C4-2B (cell line): ENCODE data around the gene OR6N2.

Source experiments
- H3K27ac ChIP-seq: fragments of 450-650 bp; 2 replicates; pipeline ENCODE4 v1.5.1; 2017
- ZFX ChIP-seq: fragments of 450-650 bp; IDR thresholded peaks from 2 replicates; pipeline ENCODE4 v1.6.1; 2017
- TF ChIP-seq, protein P1 (sequence below): fragments of 450-650 bp; conservative IDR thresholded peaks from 2 replicates; pipeline ENCODE4 v1.5.1; 2017; ENCODE audit warnings: mild to moderate bottlenecking

OR6N2 gene

DNA sequence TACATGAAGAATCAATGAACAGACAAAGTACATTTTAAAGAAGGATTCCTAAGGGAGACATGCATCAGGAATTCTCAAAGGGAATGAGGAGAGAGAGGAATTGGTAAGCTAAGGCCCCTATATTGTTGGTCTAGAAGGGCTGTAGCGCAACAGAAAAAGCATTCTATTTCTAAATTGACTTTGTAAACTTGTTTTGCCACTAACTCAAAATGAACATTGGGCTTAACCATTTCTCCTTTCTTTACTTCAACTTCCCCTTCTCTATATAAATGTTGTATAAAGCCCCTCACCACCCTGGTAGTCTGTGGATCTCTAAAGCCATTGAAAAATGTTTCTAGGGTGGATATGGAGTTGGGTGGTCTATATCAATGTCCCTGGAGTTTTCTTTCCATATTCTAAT is 20.4 kb upstream of the OR6N2 start:
- TF ChIP-seq, protein P1, sequence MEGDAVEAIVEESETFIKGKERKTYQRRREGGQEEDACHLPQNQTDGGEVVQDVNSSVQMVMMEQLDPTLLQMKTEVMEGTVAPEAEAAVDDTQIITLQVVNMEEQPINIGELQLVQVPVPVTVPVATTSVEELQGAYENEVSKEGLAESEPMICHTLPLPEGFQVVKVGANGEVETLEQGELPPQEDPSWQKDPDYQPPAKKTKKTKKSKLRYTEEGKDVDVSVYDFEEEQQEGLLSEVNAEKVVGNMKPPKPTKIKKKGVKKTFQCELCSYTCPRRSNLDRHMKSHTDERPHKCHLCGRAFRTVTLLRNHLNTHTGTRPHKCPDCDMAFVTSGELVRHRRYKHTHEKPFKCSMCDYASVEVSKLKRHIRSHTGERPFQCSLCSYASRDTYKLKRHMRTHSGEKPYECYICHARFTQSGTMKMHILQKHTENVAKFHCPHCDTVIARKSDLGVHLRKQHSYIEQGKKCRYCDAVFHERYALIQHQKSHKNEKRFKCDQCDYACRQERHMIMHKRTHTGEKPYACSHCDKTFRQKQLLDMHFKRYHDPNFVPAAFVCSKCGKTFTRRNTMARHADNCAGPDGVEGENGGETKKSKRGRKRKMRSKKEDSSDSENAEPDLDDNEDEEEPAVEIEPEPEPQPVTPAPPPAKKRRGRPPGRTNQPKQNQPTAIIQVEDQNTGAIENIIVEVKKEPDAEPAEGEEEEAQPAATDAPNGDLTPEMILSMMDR: no peak
- no peak for TF ChIP-seq ZFX
- H3K27ac ChIP-seq: no peak overlapping the region

DNA sequence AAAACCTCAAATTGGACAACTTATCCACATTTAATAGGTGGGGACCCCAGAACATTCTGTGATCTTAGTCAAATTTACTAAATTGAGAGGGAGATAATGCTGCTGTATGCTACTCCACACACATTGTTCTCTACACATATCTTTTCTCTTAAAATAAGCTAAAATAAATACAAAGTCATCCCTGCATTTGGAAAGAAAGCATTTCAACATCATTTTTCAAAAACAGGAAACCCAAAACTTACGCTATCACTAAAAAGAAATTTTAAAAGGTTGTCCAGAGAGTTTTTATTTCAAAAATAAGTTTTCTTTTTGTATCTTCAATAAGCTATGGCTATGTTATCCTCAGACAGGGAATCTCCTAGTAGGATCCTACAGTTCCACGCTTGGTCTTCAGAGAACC is 19.5 kb upstream of the OR6N2 start:
- no peak overlapping the region for H3K27ac ChIP-seq
- TF ChIP-seq ZFX: no peak
- TF ChIP-seq, protein P1: no peak

DNA sequence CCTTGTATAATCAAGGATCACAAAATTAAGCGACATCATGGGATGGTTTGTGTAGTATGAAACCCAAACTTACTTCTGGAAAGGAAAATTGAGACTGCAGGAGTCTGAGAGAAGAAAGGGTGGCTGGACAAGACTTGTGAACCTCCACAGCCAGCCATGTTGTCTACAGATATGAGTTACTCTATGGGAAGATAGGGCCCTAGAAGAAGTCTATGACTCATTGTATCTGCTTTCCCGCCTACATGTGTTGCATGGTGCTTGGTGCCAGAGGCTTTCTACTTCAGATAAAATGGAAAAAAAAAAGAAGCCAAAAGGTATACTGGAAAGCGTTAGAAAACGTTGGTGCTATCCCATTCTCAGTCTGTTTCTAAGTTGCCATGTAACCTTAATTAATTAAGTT is 18.7 kb upstream of the OR6N2 start:
- H3K27ac ChIP-seq: no peak overlapping the region
- TF ChIP-seq ZFX: no peak

DNA sequence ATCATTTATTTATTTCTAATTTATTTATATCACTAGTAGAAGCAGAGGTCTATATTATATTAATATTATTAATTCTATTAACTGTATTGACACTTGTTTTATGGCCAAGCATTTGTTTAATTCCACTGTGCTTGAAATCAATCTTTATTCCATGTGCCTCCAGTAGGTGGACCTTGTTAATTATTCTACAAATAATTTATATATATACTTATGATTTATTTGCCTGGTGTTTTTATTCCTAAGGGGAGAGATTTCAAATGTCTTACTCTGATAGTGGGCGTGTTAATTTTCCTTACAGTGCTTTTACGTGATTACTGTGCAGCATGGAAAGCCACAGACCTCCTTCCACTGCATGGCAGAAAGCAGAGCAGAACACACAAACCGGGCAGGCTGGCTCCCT is 17.5 kb upstream of the OR6N2 start:
- TF ChIP-seq ZFX: no peak
- TF ChIP-seq, protein P1: peak; percentile 30

DNA sequence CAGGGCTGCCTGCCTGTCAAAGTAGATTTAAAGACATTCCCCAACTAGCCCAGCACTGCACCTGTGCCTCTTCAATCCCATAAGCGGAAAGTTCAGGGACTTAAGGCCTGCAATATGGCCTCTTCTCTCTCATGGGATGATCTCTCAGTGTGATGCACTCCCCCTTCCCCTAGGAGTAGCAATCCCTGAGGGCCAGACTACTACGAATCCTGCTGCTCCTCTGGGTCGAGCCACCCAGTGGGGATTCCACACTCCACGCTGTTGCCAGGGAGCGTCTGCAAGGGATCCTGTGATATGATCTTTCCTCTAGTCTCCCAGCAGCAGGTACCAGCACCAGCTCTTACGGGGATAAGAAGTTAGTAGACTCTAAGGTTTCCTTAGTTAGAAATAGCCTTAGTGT is 13.2 kb upstream of the OR6N2 start:
- TF ChIP-seq ZFX: no peak
- TF ChIP-seq, protein P1: no peak
- H3K27ac ChIP-seq: no peak overlapping the region

More for the DNA sequence above, 17.5 kb upstream of the OR6N2 start:
- H3K27ac ChIP-seq: no peak overlapping the region

DNA sequence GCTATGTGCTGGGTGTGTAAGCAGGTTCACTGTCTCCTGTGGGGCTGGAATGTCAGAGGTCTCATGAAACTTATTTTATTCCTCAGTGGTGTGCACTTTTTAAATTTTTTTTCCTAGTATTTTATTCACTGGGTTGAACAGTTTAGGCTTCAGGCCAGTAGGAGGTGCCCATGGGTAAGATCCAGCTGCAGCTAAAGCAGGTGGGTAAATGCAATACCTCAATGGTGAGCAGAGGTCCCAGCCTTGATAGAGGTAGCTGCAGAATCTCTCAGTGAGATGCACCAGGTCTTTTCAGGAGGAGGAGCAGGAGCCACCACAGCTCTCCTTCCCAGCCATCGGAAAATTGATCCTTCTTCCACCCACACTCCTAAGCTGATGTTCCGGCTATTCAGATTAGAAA is 12.6 kb upstream of the OR6N2 start:
- no peak overlapping the region for H3K27ac ChIP-seq
- TF ChIP-seq, protein P1: peak; percentile 44
- TF ChIP-seq ZFX: no peak

DNA sequence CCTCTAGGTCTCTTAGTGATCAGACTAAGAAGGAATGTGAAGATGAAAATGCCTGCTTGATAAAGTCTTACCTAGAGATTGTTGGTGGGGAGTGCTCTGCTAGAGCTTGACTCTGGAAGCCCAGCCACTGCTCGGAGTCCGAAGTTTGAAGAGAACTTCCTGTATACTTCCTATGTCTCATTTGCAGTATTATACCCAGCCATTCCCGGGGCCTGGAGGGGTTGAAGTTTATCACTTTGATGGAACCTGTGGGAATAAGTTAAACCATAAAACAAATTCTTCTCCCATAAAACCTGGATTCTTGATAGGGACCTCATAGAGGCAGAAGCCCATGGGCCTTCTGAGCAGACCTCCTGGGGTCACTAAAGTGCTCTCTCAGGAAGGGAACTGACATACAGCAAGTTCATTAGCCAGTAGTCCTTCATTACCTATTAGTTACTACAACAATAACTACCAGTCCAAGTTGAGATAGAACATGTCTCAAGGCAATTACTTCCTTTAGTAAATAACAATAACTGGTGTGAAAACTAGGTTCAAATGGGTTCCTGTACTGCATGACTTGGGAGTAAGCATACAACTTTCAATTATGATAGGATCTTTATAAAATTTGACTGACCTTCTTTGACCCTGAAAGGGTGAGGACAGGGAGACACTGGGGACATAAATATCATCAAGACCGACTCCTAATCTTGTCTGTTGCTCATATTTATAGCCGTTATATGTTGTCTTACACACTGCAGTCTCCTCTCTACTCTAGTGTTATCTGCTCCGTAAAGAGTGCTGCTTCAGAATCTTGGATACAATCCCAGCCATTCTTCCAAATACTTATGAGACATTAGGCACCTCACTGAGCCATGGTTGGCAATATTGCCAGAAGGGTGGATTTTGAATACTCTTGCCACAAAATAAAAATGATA is 8.8 kb downstream of the OR6N2 start, which contains the start of gene OR6N1:
OR6N1 (minus strand) TSS at position 246 of the 917 bp plus-strand sequence. CDS start 5,513 bp downstream, outside the sequence.
- H3K27ac ChIP-seq: no peak within 1 kb of the TSS
- TF ChIP-seq, protein P1: no peak
- no peak for TF ChIP-seq ZFX

DNA sequence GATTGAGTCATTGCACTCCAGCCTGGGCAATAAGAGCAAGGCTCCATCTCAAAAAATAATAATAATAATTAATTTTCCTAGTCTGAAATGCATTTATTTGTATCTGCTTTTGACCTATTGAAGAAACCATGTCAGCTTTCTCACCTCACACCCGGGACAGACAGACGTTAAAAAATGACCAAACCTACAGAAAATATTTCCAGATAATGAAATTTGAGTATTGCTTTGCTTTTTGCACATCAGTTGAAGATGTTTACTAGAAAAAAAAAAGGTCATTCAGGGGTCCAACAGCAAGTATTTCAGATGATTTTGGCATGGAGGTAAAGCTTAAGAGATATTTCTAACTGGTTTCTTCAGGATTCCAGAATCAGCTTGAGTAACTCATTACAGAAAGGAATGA is 26.6 kb downstream of the OR6N2 start, which contains the start of gene OR6K6:
OR6K6 (plus strand) TSS at position 301 of the 400 bp plus-strand sequence. CDS start 168 bp downstream, outside the sequence.
- TF ChIP-seq, protein P1: no peak
- no peak for TF ChIP-seq ZFX
- no peak within 1 kb of the TSS for H3K27ac ChIP-seq
